HG03060 (cell line): ENCODE results near the gene GMEB2.
"Not testable (repeated sequence)": the region's sequence is repeated elsewhere in the genome, so short reads cannot be mapped to it uniquely, and the experiment has no call there.

Experiments
- ATAC-seq: cut with Tn5 transposase; IDR thresholded peaks from one replicate; pipeline ENCODE4 v1.9.1; 2021; ENCODE audit warnings: low read depth, moderate number of reproducible peaks; ENCODE audit not compliant: unreplicated experiment

The GMEB2 gene

GRCh38 chr20:63574829-63575743 is 51.8 kb downstream of the GMEB2 start:
- no peak for ATAC-seq

GRCh38 chr20:63574156-63574828 is 52.6 kb downstream of the GMEB2 start, which contains the start of gene HELZ2:
HELZ2 (minus strand) TSS chr20:63574239; CDS start chr20:63572385, 1,854 bp downstream.
- no peak for ATAC-seq

- no peak for ATAC-seq
These were observed 53.2 kb downstream of the GMEB2 start for GRCh38 chr20:63573647-63574131.

GRCh38 chr20:63572788-63573646 is 53.9 kb downstream of the GMEB2 start:
- no peak for ATAC-seq

GRCh38 chr20:63572071-63572787 is 54.7 kb downstream of the GMEB2 start:
- no peak for ATAC-seq

- not testable (repeated sequence) for ATAC-seq
These were observed 55.8 kb downstream of the GMEB2 start for GRCh38 chr20:63571087-63571478.

GRCh38 chr20:63570281-63571086 is 56.4 kb downstream of the GMEB2 start:
- no peak for ATAC-seq

- ATAC-seq: no peak
These were observed 57.6 kb downstream of the GMEB2 start for GRCh38 chr20:63568986-63569949.

- ATAC-seq: no peak
These were observed 58.5 kb downstream of the GMEB2 start for GRCh38 chr20:63568170-63568981.

- no peak for ATAC-seq
These were observed 59.3 kb downstream of the GMEB2 start for GRCh38 chr20:63567386-63568169.

- ATAC-seq: no peak
These were observed 59.8 kb downstream of the GMEB2 start for GRCh38 chr20:63567136-63567385.

- ATAC-seq: no peak
These were observed 60.3 kb downstream of the GMEB2 start for GRCh38 chr20:63566395-63567135.

- ATAC-seq: no peak
These were observed 61.1 kb downstream of the GMEB2 start for GRCh38 chr20:63565699-63566335.

GRCh38 chr20:63565021-63565698 is 61.7 kb downstream of the GMEB2 start:
- ATAC-seq: no peak
